Measurements from ENCODE around the gene C16orf96. TPM values are rescaled to one million over a fixed set of nuclear protein-coding genes. Genes with fewer than 3 reads are reported as not detected.

C16orf96 gene
- total RNA-seq, 1 experiment from 2014 or later: 1.3 TPM

GRCh38 chr16:4641895-4642294 is 85.8 kb downstream of the C16orf96 start:
- TF ChIP-seq IRF2 (CRISPR knock-in tag; IDR thresholded peaks at IDR 0.05; ENCODE audit: borderline replicate concordance, low read depth) (no peak), ZNF138 (CRISPR knock-in tag; conservative IDR thresholded peaks at IDR 0.05) (no peak), HMGXB4 (CRISPR knock-in tag; IDR thresholded peaks at IDR 0.05) (no peak), PRDM15 (CRISPR knock-in tag; IDR thresholded peaks at IDR 0.05) (no peak), GRHL2 (CRISPR knock-in tag; IDR thresholded peaks at IDR 0.05; ENCODE audit: insufficient replicate concordance, severe bottlenecking) (no peak), AR (CRISPR knock-in tag; IDR thresholded peaks at IDR 0.05) (no peak), NFYB (CRISPR knock-in tag; conservative IDR thresholded peaks at IDR 0.05; ENCODE audit: low read depth) (no peak)
- no peaks in the 10 kb centered on the region for H3K4me1 Mint-ChIP-seq
- ATAC-seq (no peak), DNase-seq (ENCODE audit: low spot score) (no peak)
- no peaks in the 10 kb centered on the region for H3K9me3 Mint-ChIP-seq
- H3K4me3 Mint-ChIP-seq: no peak overlapping the region
- POLR2A ChIA-PET: no interaction called here
- H3K36me3 Mint-ChIP-seq: no peaks in the 10 kb centered on the region
- H3K27me3 Mint-ChIP-seq (ENCODE audit: low read depth): no peaks in the 10 kb centered on the region
- CTCF ChIA-PET: interaction anchor here (0.8 to 2.7 kb wide), 3 partner anchors 8 to 41 kb away, joined by 3 to 16 read pairs (median 4); no protein-coding TSS in a partner anchor
- no peak overlapping the region for H3K27ac Mint-ChIP-seq

DNA sequence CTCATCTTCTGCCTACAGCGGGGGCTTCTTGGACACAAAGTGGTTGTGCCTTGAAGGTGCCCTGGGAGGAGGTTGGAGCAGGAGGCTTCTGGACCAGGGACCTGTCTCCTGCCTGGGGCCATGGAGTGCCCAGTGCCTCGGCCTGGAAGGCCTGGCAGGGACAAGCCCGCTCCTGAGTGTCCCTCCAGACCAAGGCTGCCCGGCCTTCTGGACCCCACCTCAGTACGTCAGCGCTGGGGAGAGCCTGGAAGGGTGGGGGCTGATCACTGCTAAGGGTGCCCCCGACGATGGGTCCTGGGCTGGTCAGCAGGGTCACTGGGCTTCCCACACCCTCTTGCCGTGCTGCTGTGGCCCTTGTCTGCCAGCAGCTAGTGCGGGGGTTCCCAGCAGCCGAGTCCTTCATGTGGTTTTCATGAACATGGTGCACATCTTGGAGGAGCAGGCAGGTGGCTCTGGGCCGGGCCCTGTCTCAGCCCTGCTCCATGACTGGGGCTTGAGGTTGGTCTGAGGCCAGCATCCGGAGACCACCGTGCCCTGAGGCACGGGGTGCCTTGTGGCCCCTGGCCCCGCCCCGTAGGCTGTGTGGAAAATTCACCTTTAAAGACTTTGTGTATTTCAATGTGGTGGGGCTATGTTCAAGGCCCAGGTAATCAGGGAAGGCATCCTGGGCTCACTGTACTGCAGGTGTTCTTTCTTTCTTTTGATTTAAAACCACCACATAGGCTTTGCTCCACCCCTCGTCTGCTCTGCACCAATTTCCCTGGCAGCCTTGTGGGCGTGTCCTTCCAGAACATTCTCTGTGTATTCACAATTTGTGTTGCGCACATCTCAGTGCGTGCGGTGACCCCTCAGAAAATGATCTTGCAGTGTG is 90.9 kb downstream of the C16orf96 start:
- Mint-ChIP-seq H3K27me3 (ENCODE audit: low read depth) (no peaks in the 10 kb centered on the region; the same call in 1 of the 2 replicates), H3K4me3 (no peak overlapping the region), H3K27ac (peak overlapping the region; percentile 83), H3K4me1 (no peaks in the 10 kb centered on the region), H3K9me3 (no peaks in the 10 kb centered on the region), H3K36me3 (peaks cover 6% of the 10 kb centered on the region)
- POLR2A ChIA-PET: no interaction called here
- CTCF ChIA-PET: interaction anchor here (0.8 to 1.7 kb wide), 2 partner anchors 13 to 23 kb away, joined by 4 to 7 read pairs; partner anchors contain the start of gene MGRN1
- no peak for DNase-seq (ENCODE audit: low spot score)
- no peak for ATAC-seq
- TF ChIP-seq CTCF (IDR thresholded peaks at IDR 0.05) (no peak), ZNF671 (CRISPR knock-in tag; IDR thresholded peaks at IDR 0.05) (no peak), ELF4 (CRISPR knock-in tag; IDR thresholded peaks at IDR 0.05; ENCODE audit: low read depth) (no peak), SOX15 (CRISPR knock-in tag; IDR thresholded peaks at IDR 0.05) (no peak), ATF2 (CRISPR knock-in tag; IDR thresholded peaks at IDR 0.05; ENCODE audit: borderline replicate concordance, low read depth) (no peak), MAX (CRISPR knock-in tag; IDR thresholded peaks at IDR 0.05) (no peak)
- TF ChIP-seq, protein P1, sequence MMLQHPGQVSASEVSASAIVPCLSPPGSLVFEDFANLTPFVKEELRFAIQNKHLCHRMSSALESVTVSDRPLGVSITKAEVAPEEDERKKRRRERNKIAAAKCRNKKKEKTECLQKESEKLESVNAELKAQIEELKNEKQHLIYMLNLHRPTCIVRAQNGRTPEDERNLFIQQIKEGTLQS (CRISPR knock-in tag; conservative IDR thresholded peaks at IDR 0.05): no peak
- TF ChIP-seq, protein P2, sequence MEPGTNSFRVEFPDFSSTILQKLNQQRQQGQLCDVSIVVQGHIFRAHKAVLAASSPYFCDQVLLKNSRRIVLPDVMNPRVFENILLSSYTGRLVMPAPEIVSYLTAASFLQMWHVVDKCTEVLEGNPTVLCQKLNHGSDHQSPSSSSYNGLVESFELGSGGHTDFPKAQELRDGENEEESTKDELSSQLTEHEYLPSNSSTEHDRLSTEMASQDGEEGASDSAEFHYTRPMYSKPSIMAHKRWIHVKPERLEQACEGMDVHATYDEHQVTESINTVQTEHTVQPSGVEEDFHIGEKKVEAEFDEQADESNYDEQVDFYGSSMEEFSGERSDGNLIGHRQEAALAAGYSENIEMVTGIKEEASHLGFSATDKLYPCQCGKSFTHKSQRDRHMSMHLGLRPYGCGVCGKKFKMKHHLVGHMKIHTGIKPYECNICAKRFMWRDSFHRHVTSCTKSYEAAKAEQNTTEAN (CRISPR knock-in tag; IDR thresholded peaks at IDR 0.05): no peak
- TF ChIP-seq, protein P3, sequence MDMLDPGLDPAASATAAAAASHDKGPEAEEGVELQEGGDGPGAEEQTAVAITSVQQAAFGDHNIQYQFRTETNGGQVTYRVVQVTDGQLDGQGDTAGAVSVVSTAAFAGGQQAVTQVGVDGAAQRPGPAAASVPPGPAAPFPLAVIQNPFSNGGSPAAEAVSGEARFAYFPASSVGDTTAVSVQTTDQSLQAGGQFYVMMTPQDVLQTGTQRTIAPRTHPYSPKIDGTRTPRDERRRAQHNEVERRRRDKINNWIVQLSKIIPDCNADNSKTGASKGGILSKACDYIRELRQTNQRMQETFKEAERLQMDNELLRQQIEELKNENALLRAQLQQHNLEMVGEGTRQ (CRISPR knock-in tag; IDR thresholded peaks at IDR 0.05): no peak

Data from WTC11 (cell line).